DND-41 (cell line): ENCODE data around the gene GABRE.

Experiments used
- ATAC-seq: fragments of 200-7000 bp; cut with Tn5 transposase; 3 replicates; pipeline ENCODE4 v1.9.1; 2021; ENCODE audit warnings: low read depth; ENCODE audit not compliant: insufficient read depth
- DNase-seq: peaks from one replicate; pipeline ENCODE4 v3.0.0-alpha.2; 2020
- H2AFZ ChIP-seq: 2 replicates; pipeline ENCODE4 v1.6.0; 2012; ENCODE audit warnings: low read depth, low read length
- H3K27ac ChIP-seq: 2 replicates; pipeline ENCODE4 v1.5.1; 2012; ENCODE audit warnings: low read length, inconsistent platforms
- H3K27me3 ChIP-seq: fragments of 200-600 bp; sonication (generic); 2 replicates; pipeline ENCODE4 v1.6.0; 2012; ENCODE audit warnings: low read length, mild to moderate bottlenecking, inconsistent platforms; ENCODE audit not compliant: insufficient read depth, poor library complexity
- H3K36me3 ChIP-seq: 2 replicates; pipeline ENCODE4 v1.5.1; 2012; ENCODE audit warnings: low read length, inconsistent platforms; ENCODE audit not compliant: insufficient read depth
- H3K4me1 ChIP-seq: 2 replicates; pipeline ENCODE4 v1.5.1; 2012; ENCODE audit warnings: mild to moderate bottlenecking, low read length; ENCODE audit not compliant: insufficient read depth
- H3K4me2 ChIP-seq: 2 replicates; pipeline ENCODE4 v1.6.0; 2012; ENCODE audit warnings: mild to moderate bottlenecking, moderate library complexity, low read length, inconsistent platforms; ENCODE audit not compliant: insufficient read depth
- H3K4me3 ChIP-seq, 2 experiments: fragments of 200-600 bp in 1 of 2; shearing (Covaris generic) in 1 of 2; 2 replicates each; pipeline ENCODE4 v1.5.1; 2012 to 2016; ENCODE audit warnings: inconsistent platforms in 2 of 2, low read length in 2 of 2, mild to moderate bottlenecking in 2 of 2, low read depth in 1 of 2, moderate library complexity in 1 of 2
- H3K79me2 ChIP-seq: 2 replicates; pipeline ENCODE4 v1.6.0; 2012; ENCODE audit warnings: low read length, inconsistent platforms; ENCODE audit not compliant: insufficient read depth
- H3K9ac ChIP-seq: 2 replicates; pipeline ENCODE4 v1.6.0; 2012; ENCODE audit warnings: low read depth, mild to moderate bottlenecking, inconsistent platforms, low read length, moderate library complexity
- H3K9me3 ChIP-seq: 2 replicates; pipeline ENCODE4 v1.5.1; 2012; ENCODE audit warnings: low read length, moderate library complexity, mild to moderate bottlenecking, inconsistent platforms; ENCODE audit not compliant: insufficient read depth, severe bottlenecking
- H4K20me1 ChIP-seq: 2 replicates; pipeline ENCODE4 v1.6.0; 2012; ENCODE audit warnings: low read length; ENCODE audit not compliant: insufficient read depth
- CTCF ChIP-seq: IDR thresholded peaks from 2 replicates; pipeline ENCODE4 v1.5.1; 2012; ENCODE audit warnings: borderline replicate concordance, low read length, moderate library complexity, mild to moderate bottlenecking; ENCODE audit not compliant: poor library complexity, severe bottlenecking; ENCODE audit errors: extremely low read depth
- EZH2 ChIP-seq: IDR thresholded peaks from 3 replicates; pipeline ENCODE4 v1.6.1; 2012; ENCODE audit warnings: borderline replicate concordance, low read depth, mild to moderate bottlenecking, moderate library complexity, low read length, inconsistent platforms; ENCODE audit not compliant: severe bottlenecking

GABRE gene

GRCh38 chrX:151912780-151913179 lies 61.7 kb downstream of the GABRE start, which contains the start of gene MAGEA4:
Gene MAGEA4, plus strand, starts transcription at chrX:151912889. Its CDS starts 10,776 bp downstream, at chrX:151923665.
- Histone ChIP-seq H3K79me2 (no peaks in the 10 kb centered on the region), H3K27ac (no peak within 1 kb of the TSS), H3K9me3 (no peaks in the 10 kb centered on the region), H3K27me3 (no peaks in the 10 kb centered on the region), H3K9ac (no peak within 1 kb of the TSS), H3K4me1 (no peaks in the 10 kb centered on the region), H4K20me1 (no peaks in the 10 kb centered on the region), H3K4me3 (no peak within 1 kb of the TSS), H3K4me2 (no peak within 1 kb of the TSS), H2AFZ (no peak within 1 kb of the TSS), H3K36me3 (no peaks in the 10 kb centered on the region)
- ATAC-seq (no peak), DNase-seq (no peak)
- TF ChIP-seq EZH2 (no peak), CTCF (no peak)

- H4K20me1 ChIP-seq, result no peaks in the 10 kb centered on the region
- TF ChIP-seq CTCF (no peak), EZH2 (no peak)
- no peaks in the 10 kb centered on the region for H3K27me3 ChIP-seq
- no peak for ATAC-seq
- H3K4me2 ChIP-seq, result no peak overlapping the region
- H3K9ac ChIP-seq, result no peak overlapping the region
- no peak overlapping the region for H3K4me3 ChIP-seq
- DNase-seq, result no peak
- no peaks in the 10 kb centered on the region for H3K9me3 ChIP-seq
- H2AFZ ChIP-seq, result no peak overlapping the region
- H3K4me1 ChIP-seq, result no peaks in the 10 kb centered on the region
- H3K36me3 ChIP-seq, result no peaks in the 10 kb centered on the region
- H3K27ac ChIP-seq, result no peak overlapping the region
- no peaks in the 10 kb centered on the region for H3K79me2 ChIP-seq
These were observed 62.3 kb downstream of the GABRE start for GRCh38 chrX:151912221-151912620.

DNA sequence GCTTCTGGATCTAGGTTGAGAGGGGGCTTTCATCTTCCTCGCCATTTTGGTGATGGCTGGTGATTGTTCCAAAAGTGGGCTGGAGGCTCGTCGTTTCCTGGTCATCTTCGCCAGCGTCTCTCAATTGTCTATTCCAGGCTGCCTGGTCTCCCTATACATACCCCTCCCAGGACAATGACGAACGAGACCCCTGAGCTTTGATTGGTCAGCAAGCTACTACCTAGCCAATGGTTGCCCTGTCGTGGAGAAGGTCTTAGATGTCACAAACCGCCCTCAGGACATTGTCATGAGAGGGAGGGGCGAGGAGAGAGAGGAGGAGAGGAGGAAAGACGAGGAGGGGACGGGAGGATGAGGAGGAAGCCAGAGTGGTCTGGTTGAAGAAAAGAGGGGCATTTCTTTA lies 69.5 kb downstream of the GABRE start:
- no peak overlapping the region for H3K4me3 ChIP-seq
- H3K9ac ChIP-seq, result no peak overlapping the region
- no peaks in the 10 kb centered on the region for H3K36me3 ChIP-seq
- no peaks in the 10 kb centered on the region for H3K9me3 ChIP-seq
- no peaks in the 10 kb centered on the region for H3K4me1 ChIP-seq
- no peaks in the 10 kb centered on the region for H4K20me1 ChIP-seq
- H3K4me2 ChIP-seq, result no peak overlapping the region
- no peaks in the 10 kb centered on the region for H3K79me2 ChIP-seq
- H2AFZ ChIP-seq, result no peak overlapping the region
- H3K27ac ChIP-seq, result no peak overlapping the region
- DNase-seq, result no peak
- H3K27me3 ChIP-seq, result no peaks in the 10 kb centered on the region
- TF ChIP-seq EZH2 (no peak), CTCF (no peak)
- no peak for ATAC-seq
